ENCODE data around the gene SOX6. TPM values are rescaled to one million over a fixed set of nuclear protein-coding genes. Genes with fewer than 3 reads are reported as not detected.

The SOX6 gene
- total RNA-seq, 2 experiments from 2014 or later = not detected

DNA sequence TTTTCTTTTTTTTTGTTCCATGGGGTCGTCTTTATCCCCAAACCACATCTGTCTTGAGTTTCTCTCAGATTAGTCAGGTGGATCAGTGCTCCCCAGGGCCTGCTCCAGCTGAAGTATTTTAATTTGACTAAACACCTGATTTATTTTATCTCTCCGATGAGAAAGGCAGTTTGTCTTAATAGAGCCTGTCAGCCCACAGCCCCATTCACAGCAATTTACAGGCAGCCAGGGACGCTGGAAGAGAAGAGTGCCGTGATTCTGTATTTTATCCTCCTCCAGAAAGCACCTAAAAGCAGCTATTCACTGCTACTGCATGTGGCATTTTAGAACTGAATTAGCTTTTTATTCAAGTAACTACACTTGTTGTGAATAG, 164.5 kb downstream of the SOX6 start:
- CTCF ChIA-PET = interaction anchor here (1.5 kb wide), 1 partner anchor 422 kb away, joined by 5 read pairs; no protein-coding TSS in a partner anchor
- Mint-ChIP-seq H3K9me3 (ENCODE audit: insufficient read depth) (no peaks in the 10 kb centered on the region), H3K27ac (no peak overlapping the region), H3K4me3 (no peak overlapping the region), H3K4me1 (ENCODE audit: low read depth) (no peaks in the 10 kb centered on the region), H3K36me3 (ENCODE audit: low read depth) (no peaks in the 10 kb centered on the region), H3K27me3 (ENCODE audit: low read depth) (no peaks in the 10 kb centered on the region)
- POLR2A ChIA-PET = no interaction called here
- ATAC-seq (no peak), DNase-seq (no peak)

- ChIA-PET POLR2A (no interaction called here), CTCF (interaction anchor here (1.5 kb wide), 1 partner anchor 423 kb away, joined by 5 read pairs; no protein-coding TSS in a partner anchor)
- Mint-ChIP-seq H3K4me3 (no peak overlapping the region), H3K27me3 (ENCODE audit: low read depth) (no peaks in the 10 kb centered on the region), H3K4me1 (ENCODE audit: low read depth) (no peaks in the 10 kb centered on the region), H3K9me3 (ENCODE audit: insufficient read depth) (no peaks in the 10 kb centered on the region), H3K36me3 (ENCODE audit: low read depth) (no peaks in the 10 kb centered on the region), H3K27ac (no peak overlapping the region)
- DNase-seq (no peak), ATAC-seq (no peak)
Measured at GRCh38 chr11:16191212-16191867, 165.0 kb downstream of the SOX6 start.

DNA sequence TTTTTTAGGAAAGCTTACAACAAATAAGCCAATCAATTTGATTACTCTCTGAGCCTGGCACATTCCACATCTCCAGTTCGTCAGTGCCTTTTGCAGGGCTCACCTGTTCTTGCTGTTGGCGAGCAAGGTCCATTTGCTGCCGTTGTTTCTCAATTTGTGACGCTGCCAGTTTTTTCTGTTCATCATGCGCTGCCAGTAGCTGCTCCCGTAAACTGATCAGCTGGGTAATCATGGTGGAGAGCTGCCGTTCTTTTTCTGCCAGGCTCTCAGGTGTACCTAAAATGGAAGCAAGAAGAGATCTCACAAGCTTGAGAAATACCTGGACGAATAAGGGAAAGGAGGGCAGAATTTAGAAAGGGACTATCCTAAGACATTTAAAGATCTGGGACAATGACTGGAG, 169.7 kb downstream of the SOX6 start:
- CTCF ChIA-PET = no interaction called here
- POLR2A ChIA-PET = no interaction called here

DNA sequence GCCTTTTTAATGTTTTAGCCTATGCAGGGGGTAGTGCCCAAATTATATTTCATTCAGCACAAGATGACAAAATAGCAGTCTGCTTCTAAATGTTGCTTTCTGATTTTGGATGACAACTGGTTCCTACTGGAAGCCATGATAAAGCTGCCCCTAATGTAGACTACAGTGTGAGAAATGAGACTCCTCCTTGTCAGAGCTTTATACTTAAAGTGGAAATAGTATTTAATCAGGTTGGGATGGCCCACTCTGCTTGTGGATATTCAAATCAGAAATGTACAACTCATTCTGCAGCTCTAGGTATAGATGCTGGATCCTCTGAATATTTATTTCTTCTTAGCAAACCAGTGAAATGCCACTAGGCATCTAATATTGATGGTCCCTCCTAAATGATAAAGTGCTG, 171.3 kb downstream of the SOX6 start:
- Mint-ChIP-seq H3K36me3 (ENCODE audit: low read depth) (no peaks in the 10 kb centered on the region), H3K27me3 (ENCODE audit: low read depth) (no peaks in the 10 kb centered on the region), H3K9me3 (ENCODE audit: insufficient read depth) (peaks cover 3% of the 10 kb centered on the region), H3K27ac (no peak overlapping the region), H3K4me1 (ENCODE audit: low read depth) (no peaks in the 10 kb centered on the region), H3K4me3 (no peak overlapping the region)
- ATAC-seq (no peak), DNase-seq (no peak)
- ChIA-PET POLR2A (no interaction called here), CTCF (no interaction called here)

More for the DNA sequence above, 169.7 kb downstream of the SOX6 start:
- Mint-ChIP-seq H3K4me3 (no peak overlapping the region), H3K36me3 (ENCODE audit: low read depth) (no peaks in the 10 kb centered on the region), H3K27me3 (ENCODE audit: low read depth) (no peaks in the 10 kb centered on the region), H3K27ac (no peak overlapping the region), H3K4me1 (ENCODE audit: low read depth) (no peaks in the 10 kb centered on the region), H3K9me3 (ENCODE audit: insufficient read depth) (peaks cover 3% of the 10 kb centered on the region)
- ATAC-seq (no peak), DNase-seq (no peak)

DNA sequence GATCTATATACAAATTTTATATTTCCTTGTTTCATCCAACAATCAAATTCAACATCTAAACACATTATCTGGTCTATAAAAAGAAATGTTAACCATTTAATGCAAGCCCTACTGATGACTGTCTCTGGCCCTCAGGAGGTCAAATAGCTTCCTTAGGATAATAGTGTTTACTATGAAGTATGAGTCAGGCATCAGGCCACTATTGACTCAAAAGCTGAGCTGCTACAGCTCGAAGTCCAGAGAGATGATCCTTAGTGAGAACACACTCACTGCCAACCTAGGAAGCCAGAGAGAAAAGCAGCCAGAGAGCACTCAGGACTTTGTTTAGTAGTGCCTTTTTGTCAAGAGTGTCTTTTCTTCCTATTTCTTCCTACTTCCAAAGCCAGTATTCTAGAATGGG, 171.8 kb downstream of the SOX6 start:
- Mint-ChIP-seq H3K27ac (no peak overlapping the region), H3K36me3 (ENCODE audit: low read depth) (no peaks in the 10 kb centered on the region), H3K4me3 (no peak overlapping the region), H3K9me3 (ENCODE audit: insufficient read depth) (peaks cover 3% of the 10 kb centered on the region), H3K4me1 (ENCODE audit: low read depth) (no peaks in the 10 kb centered on the region), H3K27me3 (ENCODE audit: low read depth) (no peaks in the 10 kb centered on the region)
- POLR2A ChIA-PET = no interaction called here
- ATAC-seq (no peak), DNase-seq (no peak)
- CTCF ChIA-PET = no interaction called here

DNA sequence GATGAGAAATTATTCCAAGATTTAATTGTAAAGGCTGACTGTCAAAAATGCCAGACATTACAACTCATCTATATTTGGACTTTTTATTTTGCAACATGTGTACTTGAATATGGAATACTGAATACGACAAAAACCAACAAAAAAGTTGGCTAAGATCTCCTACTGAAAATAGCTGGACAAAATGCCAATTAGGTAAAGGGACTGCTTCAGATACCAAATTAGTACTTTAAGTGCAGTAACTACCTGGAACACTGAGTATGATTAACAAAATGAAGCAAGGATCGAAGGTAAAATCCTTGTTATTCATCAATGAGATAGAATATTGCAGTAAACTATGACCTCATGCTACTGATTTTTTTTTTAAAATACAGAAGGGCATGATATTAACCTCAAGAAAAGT, 173.8 kb downstream of the SOX6 start:
- no peak overlapping the region for H3K27ac Mint-ChIP-seq
- H3K4me3 Mint-ChIP-seq = no peak overlapping the region
- H3K36me3 Mint-ChIP-seq (ENCODE audit: low read depth) = no peaks in the 10 kb centered on the region
- H3K27me3 Mint-ChIP-seq (ENCODE audit: low read depth) = no peaks in the 10 kb centered on the region
- POLR2A ChIA-PET = no interaction called here
- CTCF ChIA-PET = no interaction called here
- no peak for ATAC-seq
- peaks cover 3% of the 10 kb centered on the region for H3K9me3 Mint-ChIP-seq (ENCODE audit: insufficient read depth)
- no peak for DNase-seq
- H3K4me1 Mint-ChIP-seq (ENCODE audit: low read depth) = no peaks in the 10 kb centered on the region

- Mint-ChIP-seq H3K4me3 (no peak overlapping the region), H3K36me3 (ENCODE audit: low read depth) (no peaks in the 10 kb centered on the region), H3K27ac (no peak overlapping the region), H3K4me1 (ENCODE audit: low read depth) (no peaks in the 10 kb centered on the region), H3K27me3 (ENCODE audit: low read depth) (no peaks in the 10 kb centered on the region), H3K9me3 (ENCODE audit: insufficient read depth) (peaks cover 3% of the 10 kb centered on the region)
- CTCF ChIA-PET = no interaction called here
- DNase-seq = no peak
- POLR2A ChIA-PET = no interaction called here
- ATAC-seq = no peak
Measured at GRCh38 chr11:16180868-16181267, 175.5 kb downstream of the SOX6 start.

GRCh38 chr11:16179676-16180075, 176.7 kb downstream of the SOX6 start:
- Mint-ChIP-seq H3K27me3 (ENCODE audit: low read depth) (no peaks in the 10 kb centered on the region), H3K27ac (no peak overlapping the region), H3K36me3 (ENCODE audit: low read depth) (no peaks in the 10 kb centered on the region), H3K4me3 (no peak overlapping the region), H3K4me1 (ENCODE audit: low read depth) (no peaks in the 10 kb centered on the region), H3K9me3 (ENCODE audit: insufficient read depth) (peaks cover 3% of the 10 kb centered on the region)
- ATAC-seq = no peak
- ChIA-PET POLR2A (no interaction called here), CTCF (no interaction called here)
- no peak for DNase-seq

- Mint-ChIP-seq H3K9me3 (ENCODE audit: insufficient read depth) (no peaks in the 10 kb centered on the region), H3K36me3 (ENCODE audit: low read depth) (no peaks in the 10 kb centered on the region), H3K4me3 (no peak overlapping the region), H3K4me1 (ENCODE audit: low read depth) (no peaks in the 10 kb centered on the region), H3K27me3 (ENCODE audit: low read depth) (no peaks in the 10 kb centered on the region), H3K27ac (no peak overlapping the region)
- DNase-seq (no peak), ATAC-seq (no peak)
- CTCF ChIA-PET = no interaction called here
- POLR2A ChIA-PET = no interaction called here
Measured at GRCh38 chr11:16178273-16178672, 178.1 kb downstream of the SOX6 start.

DNA sequence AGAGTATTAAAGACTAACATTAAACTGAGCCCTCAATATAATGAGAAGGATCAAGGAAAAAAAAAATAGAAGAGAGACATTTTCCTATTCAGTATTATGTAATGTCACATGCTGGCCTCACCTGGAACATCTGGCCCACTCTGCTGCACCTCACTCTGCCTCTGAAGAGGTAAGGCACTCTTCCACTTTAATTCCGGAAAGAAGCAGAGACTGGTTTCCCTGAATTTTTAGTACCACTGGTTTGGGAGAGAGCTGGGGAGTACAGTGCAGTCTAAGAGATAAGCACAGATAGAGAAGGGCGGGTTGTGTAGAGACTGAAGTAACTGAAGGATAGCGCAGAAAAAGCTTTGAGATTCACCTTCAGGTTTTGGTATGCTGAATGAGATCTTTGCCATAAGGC, 178.7 kb downstream of the SOX6 start:
- no peaks in the 10 kb centered on the region for H3K27me3 Mint-ChIP-seq (ENCODE audit: low read depth)
- H3K4me1 Mint-ChIP-seq (ENCODE audit: low read depth) = no peaks in the 10 kb centered on the region
- ATAC-seq (no peak), DNase-seq (no peak)
- H3K27ac Mint-ChIP-seq = no peak overlapping the region
- ChIA-PET POLR2A (no interaction called here), CTCF (no interaction called here)
- H3K4me3 Mint-ChIP-seq = no peak overlapping the region
- no peaks in the 10 kb centered on the region for H3K36me3 Mint-ChIP-seq (ENCODE audit: low read depth)
- no peaks in the 10 kb centered on the region for H3K9me3 Mint-ChIP-seq (ENCODE audit: insufficient read depth)

GRCh38 chr11:16173798-16174197, 182.5 kb downstream of the SOX6 start:
- POLR2A ChIA-PET = no interaction called here
- DNase-seq = no peak
- CTCF ChIA-PET = no interaction called here

GRCh38 chr11:16171882-16172281, 184.5 kb downstream of the SOX6 start:
- no peak overlapping the region for H3K27ac Mint-ChIP-seq
- H3K4me3 Mint-ChIP-seq = no peak overlapping the region
- DNase-seq (no peak), ATAC-seq (no peak)
- CTCF ChIA-PET = no interaction called here
- H3K9me3 Mint-ChIP-seq (ENCODE audit: insufficient read depth) = no peaks in the 10 kb centered on the region
- POLR2A ChIA-PET = no interaction called here
- H3K36me3 Mint-ChIP-seq (ENCODE audit: low read depth) = no peaks in the 10 kb centered on the region
- H3K4me1 Mint-ChIP-seq (ENCODE audit: low read depth) = no peaks in the 10 kb centered on the region
- H3K27me3 Mint-ChIP-seq (ENCODE audit: low read depth) = no peaks in the 10 kb centered on the region

More at GRCh38 chr11:16173798-16174197, 182.5 kb downstream of the SOX6 start:
- H3K4me1 Mint-ChIP-seq (ENCODE audit: low read depth) = no peaks in the 10 kb centered on the region
- no peaks in the 10 kb centered on the region for H3K9me3 Mint-ChIP-seq (ENCODE audit: insufficient read depth)
- no peak for ATAC-seq
- no peak overlapping the region for H3K27ac Mint-ChIP-seq
- no peak overlapping the region for H3K4me3 Mint-ChIP-seq
- H3K36me3 Mint-ChIP-seq (ENCODE audit: low read depth) = no peaks in the 10 kb centered on the region
- H3K27me3 Mint-ChIP-seq (ENCODE audit: low read depth) = no peaks in the 10 kb centered on the region
